Keratinocyte (primary cell): ENCODE measurements around the gene RGS8.

Experiments used
- EZH2 ChIP-seq: IDR thresholded peaks from one replicate; pipeline ENCODE4 v1.6.1; 2012; ENCODE audit warnings: inconsistent platforms, mild to moderate bottlenecking, low read length, moderate library complexity
- TF ChIP-seq, protein P1 (sequence below), 3 experiments: IDR thresholded peaks in 1 of 3; conservative IDR thresholded peaks in 1 of 3; optimal IDR thresholded peaks in 1 of 3; 2 replicates in 2 of 3; 3 replicates in 1 of 3; pipeline versions ENCODE3 to v1.5.1; 2011; ENCODE audit warnings: low read length in 3 of 3, mild to moderate bottlenecking in 3 of 3, moderate library complexity in 2 of 3, control low read depth in 1 of 3, inconsistent platforms in 1 of 3; ENCODE audit not compliant: insufficient read depth in 2 of 3; ENCODE audit errors: extremely low read depth in 1 of 3

DNA sequence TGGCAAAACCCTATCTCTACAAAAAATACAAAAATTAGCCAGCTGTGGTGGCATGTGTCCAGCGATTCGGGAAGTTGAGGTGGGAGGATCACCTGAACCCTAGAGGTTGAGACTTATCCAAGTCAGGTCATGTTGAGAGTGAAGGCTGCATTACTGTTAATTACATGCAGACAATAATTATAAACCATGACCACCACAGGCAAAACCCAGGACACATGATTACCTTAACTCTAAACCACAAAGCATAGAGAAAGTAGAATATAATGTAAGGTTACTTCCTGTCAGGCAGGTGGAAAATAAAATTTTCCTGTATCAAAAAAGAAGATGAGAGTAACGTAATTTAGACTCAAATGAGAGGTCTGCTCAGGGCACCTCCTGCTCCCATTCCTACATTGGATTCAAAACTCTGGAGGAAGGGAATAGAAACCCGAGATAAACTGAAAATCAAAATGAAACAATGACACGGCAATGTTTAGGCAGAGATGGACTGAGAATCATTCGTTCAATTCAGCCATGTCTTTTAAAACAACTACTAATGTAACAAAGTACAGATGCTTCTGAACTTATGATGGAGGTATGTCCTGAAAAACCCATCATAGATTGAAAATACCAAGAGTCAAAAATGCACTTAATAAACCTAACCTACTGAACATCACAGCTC lies 33.6 kb downstream of the RGS8 start:
- TF ChIP-seq, protein P1, sequence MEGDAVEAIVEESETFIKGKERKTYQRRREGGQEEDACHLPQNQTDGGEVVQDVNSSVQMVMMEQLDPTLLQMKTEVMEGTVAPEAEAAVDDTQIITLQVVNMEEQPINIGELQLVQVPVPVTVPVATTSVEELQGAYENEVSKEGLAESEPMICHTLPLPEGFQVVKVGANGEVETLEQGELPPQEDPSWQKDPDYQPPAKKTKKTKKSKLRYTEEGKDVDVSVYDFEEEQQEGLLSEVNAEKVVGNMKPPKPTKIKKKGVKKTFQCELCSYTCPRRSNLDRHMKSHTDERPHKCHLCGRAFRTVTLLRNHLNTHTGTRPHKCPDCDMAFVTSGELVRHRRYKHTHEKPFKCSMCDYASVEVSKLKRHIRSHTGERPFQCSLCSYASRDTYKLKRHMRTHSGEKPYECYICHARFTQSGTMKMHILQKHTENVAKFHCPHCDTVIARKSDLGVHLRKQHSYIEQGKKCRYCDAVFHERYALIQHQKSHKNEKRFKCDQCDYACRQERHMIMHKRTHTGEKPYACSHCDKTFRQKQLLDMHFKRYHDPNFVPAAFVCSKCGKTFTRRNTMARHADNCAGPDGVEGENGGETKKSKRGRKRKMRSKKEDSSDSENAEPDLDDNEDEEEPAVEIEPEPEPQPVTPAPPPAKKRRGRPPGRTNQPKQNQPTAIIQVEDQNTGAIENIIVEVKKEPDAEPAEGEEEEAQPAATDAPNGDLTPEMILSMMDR (optimal IDR thresholded peaks at IDR 0.05 in 1 of 3, IDR thresholded peaks at IDR 0.05 in 1 of 3, conservative IDR thresholded peaks at IDR 0.05 in 1 of 3; ENCODE audit: extremely low read depth in 1 of 3, insufficient read depth in 2 of 3, low read length in 3 of 3): no peak
- no peak for TF ChIP-seq EZH2
